ENCODE measurements around the gene TFE3. TPM values are rescaled to one million over a fixed set of nuclear protein-coding genes. Genes with fewer than 3 reads are reported as not detected.

Gene TFE3
- total RNA-seq, 1 donor, result 50.5 TPM

DNA sequence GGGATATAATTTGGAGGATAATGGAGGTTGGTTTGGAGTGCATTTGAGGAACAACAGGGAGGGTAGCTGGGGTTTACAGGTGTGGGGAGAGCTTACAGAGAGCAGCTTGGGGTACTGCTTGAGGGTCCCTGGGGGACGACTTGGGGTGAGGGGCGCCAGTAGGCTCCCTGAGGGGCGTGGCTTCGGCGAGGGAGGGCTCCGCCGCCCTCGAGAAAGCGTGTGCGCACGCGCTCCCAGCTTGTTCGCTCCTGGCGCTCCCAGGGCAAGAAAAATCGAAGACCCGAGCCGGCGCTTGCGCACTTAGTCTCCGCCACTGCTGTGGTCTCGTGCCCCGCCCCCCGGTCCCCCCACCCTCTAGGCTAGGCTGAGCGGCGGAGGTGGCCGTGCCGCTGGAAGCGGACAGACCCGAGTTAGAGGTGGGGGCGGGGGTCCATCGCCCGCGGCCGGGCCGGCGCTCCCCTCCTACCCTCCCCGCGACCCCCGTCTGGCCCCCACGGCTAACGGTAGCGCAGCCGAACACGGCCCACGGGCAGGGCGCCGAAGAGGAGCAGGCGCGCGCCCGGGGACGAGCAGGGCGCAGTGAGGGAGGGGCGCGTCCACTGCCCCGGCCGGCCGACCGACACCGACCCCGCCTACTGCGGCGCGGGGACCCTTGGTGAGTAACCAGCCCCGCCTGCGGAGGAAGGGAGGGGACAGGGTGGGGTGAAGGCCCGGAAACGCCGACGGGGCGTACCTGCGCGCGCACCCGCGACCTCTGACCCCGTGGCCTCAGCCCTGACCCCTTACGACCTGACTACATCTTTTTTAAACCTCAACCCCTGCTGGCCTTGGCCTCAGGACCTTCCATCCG, 10.3 kb upstream of the TFE3 start:
- TF ChIP-seq, protein P1, sequence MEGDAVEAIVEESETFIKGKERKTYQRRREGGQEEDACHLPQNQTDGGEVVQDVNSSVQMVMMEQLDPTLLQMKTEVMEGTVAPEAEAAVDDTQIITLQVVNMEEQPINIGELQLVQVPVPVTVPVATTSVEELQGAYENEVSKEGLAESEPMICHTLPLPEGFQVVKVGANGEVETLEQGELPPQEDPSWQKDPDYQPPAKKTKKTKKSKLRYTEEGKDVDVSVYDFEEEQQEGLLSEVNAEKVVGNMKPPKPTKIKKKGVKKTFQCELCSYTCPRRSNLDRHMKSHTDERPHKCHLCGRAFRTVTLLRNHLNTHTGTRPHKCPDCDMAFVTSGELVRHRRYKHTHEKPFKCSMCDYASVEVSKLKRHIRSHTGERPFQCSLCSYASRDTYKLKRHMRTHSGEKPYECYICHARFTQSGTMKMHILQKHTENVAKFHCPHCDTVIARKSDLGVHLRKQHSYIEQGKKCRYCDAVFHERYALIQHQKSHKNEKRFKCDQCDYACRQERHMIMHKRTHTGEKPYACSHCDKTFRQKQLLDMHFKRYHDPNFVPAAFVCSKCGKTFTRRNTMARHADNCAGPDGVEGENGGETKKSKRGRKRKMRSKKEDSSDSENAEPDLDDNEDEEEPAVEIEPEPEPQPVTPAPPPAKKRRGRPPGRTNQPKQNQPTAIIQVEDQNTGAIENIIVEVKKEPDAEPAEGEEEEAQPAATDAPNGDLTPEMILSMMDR (IDR thresholded peaks at IDR 0.05; ENCODE audit: insufficient read depth, low read length), result no peak
- peak; percentile 35 for DNase-seq (ENCODE audit: low read depth)

DNA sequence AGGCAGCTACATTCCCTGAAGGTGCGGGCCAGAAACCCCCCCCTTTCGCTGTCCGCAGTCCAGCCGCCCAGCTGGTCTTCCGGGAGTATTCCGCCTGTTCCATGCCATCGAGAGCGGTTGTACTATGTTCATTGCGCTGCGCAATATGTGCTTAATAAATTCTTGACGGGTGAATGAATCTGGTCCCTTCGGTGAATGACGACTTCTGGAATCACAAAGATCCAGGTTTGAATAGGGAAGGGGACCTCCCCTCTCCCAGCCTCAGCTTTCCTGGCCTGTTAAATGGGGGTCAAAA, 777 bp upstream of the TFE3 start:
- peak overlapping the region; percentile 13 for H3K4me3 ChIP-seq (ENCODE audit: low read depth, low read length)
- TF ChIP-seq, protein P1 (IDR thresholded peaks at IDR 0.05; ENCODE audit: insufficient read depth, low read length), result no peak
- DNase-seq (ENCODE audit: low read depth), result no peak

More for the DNA sequence above, 10.3 kb upstream of the TFE3 start:
- H3K4me3 ChIP-seq (ENCODE audit: low read depth, low read length), result peak overlapping the region; percentile 58

DNA sequence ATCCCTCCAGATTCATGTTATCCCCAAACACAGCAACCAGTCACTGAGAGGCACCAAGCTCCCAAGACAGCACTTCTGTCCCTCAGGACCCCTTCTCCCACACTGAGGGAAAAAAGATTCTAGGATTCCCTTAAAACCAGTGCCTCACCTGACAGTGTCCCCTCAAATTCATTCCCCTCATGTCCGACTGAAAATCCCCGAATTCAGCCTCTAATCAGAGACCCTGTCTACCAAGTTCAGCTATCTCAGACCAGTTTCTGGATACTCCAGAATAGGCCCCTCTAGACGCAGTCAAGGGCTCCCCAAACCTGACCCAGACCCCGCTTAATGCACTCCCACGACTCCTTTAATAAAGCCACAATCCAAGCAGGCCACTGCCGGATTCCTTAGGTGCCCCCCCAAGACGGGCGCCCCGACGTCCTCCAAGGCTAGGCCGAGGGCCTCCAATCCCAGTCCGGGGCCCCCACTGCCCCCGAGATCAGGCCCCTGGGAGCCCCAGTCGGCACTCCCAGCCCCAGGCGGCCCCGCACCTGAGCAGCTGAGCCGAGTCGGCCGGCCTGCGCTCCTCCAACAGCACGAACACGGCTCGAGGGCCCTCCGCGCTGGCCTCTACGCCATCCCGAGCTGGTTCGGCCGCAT, 457 bp downstream of the TFE3 start:
- peak overlapping the region; percentile 69 for H3K4me3 ChIP-seq (ENCODE audit: low read depth, low read length)
- DNase-seq (ENCODE audit: low read depth), result no peak
- TF ChIP-seq, protein P1 (IDR thresholded peaks at IDR 0.05; ENCODE audit: insufficient read depth, low read length), result no peak

DNA sequence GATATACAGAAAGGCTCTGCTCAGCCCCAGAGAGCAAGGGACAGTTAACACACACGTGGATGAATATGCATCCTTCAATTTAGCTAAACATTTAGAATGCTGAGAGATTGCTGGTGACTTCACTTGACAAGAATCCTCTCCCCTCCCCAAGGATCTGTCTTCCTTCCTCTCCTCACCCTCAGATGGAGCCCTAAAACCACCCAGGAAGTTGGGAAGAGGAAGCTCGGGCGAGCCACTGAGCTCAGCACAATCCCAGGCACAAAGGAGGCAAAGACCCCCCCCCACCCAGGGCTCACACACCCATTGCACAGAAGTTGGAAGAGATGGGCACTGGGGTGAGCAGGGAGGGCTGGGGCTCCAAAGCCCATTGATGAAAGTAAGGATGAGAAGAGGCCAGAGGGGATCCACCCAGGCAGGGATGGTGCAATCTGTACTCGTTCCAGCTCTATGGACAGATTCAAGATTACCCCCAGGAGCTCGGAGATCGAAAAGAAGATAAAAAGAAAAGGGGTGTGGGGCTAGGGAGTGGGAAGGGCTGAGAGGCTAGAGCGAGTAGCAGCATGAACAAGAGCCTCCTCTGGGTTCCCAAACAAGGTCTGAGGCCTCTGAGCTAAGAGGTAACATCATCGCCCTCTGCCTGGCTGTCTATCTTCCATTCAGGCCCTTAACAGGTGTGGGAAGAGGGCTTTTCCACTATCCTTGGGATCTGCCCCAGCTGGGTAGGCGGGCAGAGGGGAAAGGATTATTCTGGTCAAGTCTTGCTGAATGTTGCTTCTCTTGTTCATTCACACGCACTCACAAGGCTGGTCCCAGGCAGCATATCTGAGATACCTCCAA, 1.2 kb downstream of the TFE3 start:
- TF ChIP-seq, protein P1 (IDR thresholded peaks at IDR 0.05; ENCODE audit: insufficient read depth, low read length), result no peak
- DNase-seq (ENCODE audit: low read depth), result peak; percentile 59
- peak overlapping the region; percentile 69 for H3K4me3 ChIP-seq (ENCODE audit: low read depth, low read length)

DNA sequence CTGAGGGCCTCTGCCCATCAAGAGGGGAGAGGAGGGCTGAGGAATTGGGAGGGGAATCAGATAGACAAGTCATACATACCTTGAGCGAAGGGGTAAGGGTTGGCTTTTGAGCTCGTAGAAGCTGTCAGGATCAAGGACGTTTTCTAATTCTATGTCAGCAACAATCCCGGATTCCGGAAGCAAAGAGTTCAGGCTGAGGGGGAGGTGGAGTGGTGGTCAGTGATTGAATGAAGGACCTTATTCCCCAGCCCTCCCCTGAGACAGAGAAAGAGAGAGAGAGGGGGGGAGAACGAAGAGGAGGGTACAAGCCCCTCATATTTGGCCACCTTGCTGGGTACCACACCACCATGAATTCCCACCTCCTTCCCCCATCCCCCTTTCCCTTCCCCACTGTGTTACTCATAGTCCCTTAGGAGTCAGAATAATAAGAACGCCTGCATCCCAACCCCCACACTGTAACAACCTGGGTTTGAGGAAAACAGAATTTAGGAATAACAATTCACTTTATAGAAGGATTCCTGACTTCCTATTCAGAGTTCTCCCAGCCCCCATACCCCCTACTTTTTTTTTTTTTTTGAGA, 2.7 kb downstream of the TFE3 start:
- peak; percentile 35 for DNase-seq (ENCODE audit: low read depth)
- TF ChIP-seq, protein P1 (IDR thresholded peaks at IDR 0.05; ENCODE audit: insufficient read depth, low read length), result no peak

DNA sequence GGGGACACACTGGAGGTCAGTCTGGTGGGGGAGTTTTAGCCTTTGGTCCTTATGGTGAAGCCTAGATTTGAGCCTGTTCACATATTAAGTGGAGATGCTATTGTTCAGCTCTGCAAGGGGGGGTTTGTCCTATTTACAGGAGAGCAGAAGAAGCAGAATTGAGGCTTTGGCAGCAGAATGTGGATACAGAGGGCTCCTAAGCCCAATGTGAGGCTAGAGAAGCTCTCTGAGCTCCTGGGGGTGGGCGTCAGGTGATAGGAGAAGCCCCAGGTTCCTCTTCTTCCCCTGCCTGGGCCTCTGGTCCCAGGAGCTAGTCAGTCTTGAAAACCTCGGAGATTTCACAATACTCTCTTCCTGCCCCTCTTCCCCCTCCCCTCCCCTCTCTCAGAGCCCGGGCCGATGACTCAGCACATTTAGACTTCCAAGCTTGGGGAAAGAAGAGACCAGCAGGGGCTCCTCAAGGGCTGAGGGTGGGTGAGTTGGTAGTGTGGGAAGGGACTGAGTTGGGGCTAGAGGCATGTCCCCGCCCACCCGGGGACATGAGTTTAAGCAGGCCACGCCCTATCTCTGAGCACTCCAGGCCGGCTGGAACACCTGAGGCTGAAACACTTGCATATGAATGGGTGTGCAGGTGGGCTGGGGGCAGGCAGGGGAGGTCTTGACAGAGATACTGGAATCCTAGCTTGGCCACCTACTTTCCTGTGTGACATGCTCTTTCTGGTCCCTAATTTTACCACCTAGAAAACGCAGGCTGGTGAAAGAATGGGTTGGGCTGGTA, 3.4 kb downstream of the TFE3 start:
- H3K4me3 ChIP-seq (ENCODE audit: low read depth, low read length), result peak overlapping the region; percentile 69
- TF ChIP-seq, protein P1 (IDR thresholded peaks at IDR 0.05; ENCODE audit: insufficient read depth, low read length), result peak; percentile 36
- DNase-seq (ENCODE audit: low read depth), result peak; percentile 93

More for the DNA sequence above, 2.7 kb downstream of the TFE3 start:
- peak overlapping the region; percentile 69 for H3K4me3 ChIP-seq (ENCODE audit: low read depth, low read length)
